ENCODE data around the gene SPP1.

Gene SPP1

DNA sequence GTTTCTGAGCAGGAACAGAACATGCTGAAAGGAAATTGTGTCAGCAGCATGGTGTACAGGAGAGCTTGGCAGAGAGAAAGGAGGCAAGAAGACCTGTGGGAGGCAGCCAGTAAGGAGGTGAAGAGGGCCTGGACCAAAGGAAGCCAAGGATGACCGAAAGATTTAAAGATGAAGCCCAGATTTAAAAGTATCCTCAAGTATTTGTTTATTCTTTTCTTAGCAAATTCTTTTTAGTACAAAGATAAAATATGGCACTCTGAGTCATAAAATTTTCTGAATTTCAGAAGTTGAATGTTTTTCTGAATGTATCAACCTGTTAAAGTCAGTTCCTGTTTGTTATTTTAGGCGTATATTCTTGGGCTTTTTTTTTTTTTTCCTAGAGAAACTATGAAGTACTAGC is 35.5 kb downstream of the SPP1 start:
- Histone ChIP-seq H3K79me1 (ENCODE audit: low read depth, low read length) (peaks cover 6% of the 10 kb centered on the region), H4K91ac (ENCODE audit: low read depth, low read length, poor library complexity) (no peak overlapping the region), H2BK120ac (ENCODE audit: low read depth, low read length) (no peak overlapping the region), H3K27me3 (ENCODE audit: control insufficient read depth in 3 of 3, insufficient read depth in 3 of 3, low read depth in 1 of 3, low read length in 3 of 3) (peaks cover 0 to 10% (median 6%) of the 10 kb centered on the region in 3 experiments), H3K4me3 (ENCODE audit: low read length in 2 of 2) (no peak overlapping the region), H3K27ac (replicated peaks; ENCODE audit: low read length) (no peak overlapping the region), H3K14ac (ENCODE audit: low read length) (no peak overlapping the region), H3K9me3 (replicated peaks in 1 of 2; ENCODE audit: control insufficient read depth in 2 of 2, insufficient read depth in 1 of 2, low read depth in 1 of 2, low read length in 2 of 2) (no peaks in the 10 kb centered on the region), H3K4me1 (ENCODE audit: control insufficient read depth in 2 of 2, insufficient read depth in 1 of 2, low read depth in 1 of 2, low read length in 2 of 2) (peaks cover 3 to 5% of the 10 kb centered on the region in 2 donors), H4K8ac (ENCODE audit: low read depth, low read length) (no peak overlapping the region), H2BK12ac (ENCODE audit: low read length) (no peak overlapping the region), H3K18ac (ENCODE audit: low read length) (no peak overlapping the region), H3K36me3 (replicated peaks in 1 of 2; ENCODE audit: control insufficient read depth in 2 of 2, insufficient read depth in 2 of 2, low read length in 2 of 2) (peaks cover 0 to 18% of the 10 kb centered on the region in 2 donors), H3K23ac (ENCODE audit: low read depth, low read length, poor library complexity) (no peak overlapping the region), H3K4me2 (ENCODE audit: insufficient read depth, low read length, poor library complexity, severe bottlenecking) (no peak overlapping the region), H2AK5ac (ENCODE audit: low read depth, low read length) (no peak overlapping the region), H3K4ac (ENCODE audit: low read length) (no peak overlapping the region), H3K9ac (ENCODE audit: low read depth, low read length, poor library complexity) (no peak overlapping the region), H2BK5ac (ENCODE audit: low read length) (no peak overlapping the region), H2AFZ (ENCODE audit: low read length) (no peak overlapping the region), H2BK15ac (ENCODE audit: low read length) (no peak overlapping the region)
- no peak for DNase-seq (ENCODE audit: low spot score)
- no CpG with 5 or more reads among the region's 2 CpGs for WGBS, 2 donors (ENCODE audit: extremely low coverage in 2 of 2, insufficient read length in 2 of 2, insufficient replicate concordance in 1 of 2)

DNA sequence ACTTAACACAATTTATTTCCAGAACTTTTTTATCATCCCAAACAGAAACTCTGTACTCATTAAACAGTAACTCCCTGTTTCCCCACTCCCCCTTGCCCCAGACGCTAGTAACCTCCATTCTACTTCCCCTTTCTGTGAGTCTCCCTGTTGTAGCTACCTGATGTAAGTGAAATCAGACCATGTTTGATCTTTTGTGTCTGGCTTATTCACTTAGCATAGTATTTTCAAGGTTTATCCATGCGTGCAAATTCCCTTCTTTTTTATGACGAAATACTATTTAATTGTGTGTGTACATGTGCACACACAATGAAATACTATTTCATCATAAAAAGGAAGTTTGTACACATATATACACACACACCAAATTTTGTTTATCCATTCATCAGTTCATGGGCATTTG is 37.1 kb downstream of the SPP1 start:
- Histone ChIP-seq H2BK12ac (ENCODE audit: low read length) (no peak overlapping the region), H3K9ac (ENCODE audit: low read depth, low read length, poor library complexity) (no peak overlapping the region), H3K23ac (ENCODE audit: low read depth, low read length, poor library complexity) (no peak overlapping the region), H3K27me3 (ENCODE audit: control insufficient read depth in 3 of 3, insufficient read depth in 3 of 3, low read depth in 1 of 3, low read length in 3 of 3) (no peaks in the 10 kb centered on the region), H2BK15ac (ENCODE audit: low read length) (no peak overlapping the region), H4K8ac (ENCODE audit: low read depth, low read length) (no peak overlapping the region), H2AFZ (ENCODE audit: low read length) (no peak overlapping the region), H3K36me3 (replicated peaks in 1 of 2; ENCODE audit: control insufficient read depth in 2 of 2, insufficient read depth in 2 of 2, low read length in 2 of 2) (peaks cover 1 to 31% of the 10 kb centered on the region in 2 donors), H3K4me1 (ENCODE audit: control insufficient read depth in 2 of 2, insufficient read depth in 1 of 2, low read depth in 1 of 2, low read length in 2 of 2) (peaks cover 3 to 5% of the 10 kb centered on the region in 2 donors), H3K4me3 (ENCODE audit: low read length in 2 of 2) (no peak overlapping the region), H2BK120ac (ENCODE audit: low read depth, low read length) (no peak overlapping the region), H3K27ac (replicated peaks; ENCODE audit: low read length) (no peak overlapping the region), H4K91ac (ENCODE audit: low read depth, low read length, poor library complexity) (no peak overlapping the region), H2BK5ac (ENCODE audit: low read length) (no peak overlapping the region), H3K79me1 (ENCODE audit: low read depth, low read length) (peaks cover 6% of the 10 kb centered on the region), H2AK5ac (ENCODE audit: low read depth, low read length) (no peak overlapping the region), H3K9me3 (replicated peaks in 1 of 2; ENCODE audit: control insufficient read depth in 2 of 2, insufficient read depth in 1 of 2, low read depth in 1 of 2, low read length in 2 of 2) (no peaks in the 10 kb centered on the region), H3K18ac (ENCODE audit: low read length) (no peak overlapping the region), H3K4me2 (ENCODE audit: insufficient read depth, low read length, poor library complexity, severe bottlenecking) (no peak overlapping the region), H3K14ac (ENCODE audit: low read length) (no peak overlapping the region), H3K4ac (ENCODE audit: low read length) (no peak overlapping the region)
- no CpG with 5 or more reads among the region's 3 CpGs for WGBS, 2 donors (ENCODE audit: extremely low coverage in 2 of 2, insufficient read length in 2 of 2, insufficient replicate concordance in 1 of 2)
- no peak for DNase-seq (ENCODE audit: low spot score)

DNA sequence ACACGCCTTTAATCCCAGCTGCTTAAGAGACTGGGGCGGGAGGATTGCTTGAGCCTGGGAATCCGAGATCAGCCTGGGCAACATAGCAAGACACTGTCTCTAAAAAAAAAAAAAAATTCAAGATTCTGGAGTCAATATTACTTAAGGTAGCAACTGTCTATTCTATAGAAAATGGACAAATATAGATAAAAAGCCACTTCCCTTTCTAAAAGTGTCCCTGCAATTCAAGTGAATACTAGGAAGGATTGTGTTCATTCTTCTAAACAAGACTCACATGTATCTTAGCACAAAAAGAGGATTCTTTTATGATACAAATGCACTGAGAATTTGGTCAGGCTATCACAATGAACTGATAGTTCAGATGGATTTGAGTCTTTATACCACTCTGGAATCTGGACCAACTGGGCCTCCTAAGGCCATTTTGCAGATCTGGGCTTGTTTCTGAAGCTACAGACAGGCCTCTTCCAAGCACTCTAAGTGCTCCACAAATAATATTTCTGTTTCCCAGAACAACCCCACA is 38.9 kb downstream of the SPP1 start:
- Histone ChIP-seq H4K91ac (ENCODE audit: low read depth, low read length, poor library complexity) (no peak overlapping the region), H2AK5ac (ENCODE audit: low read depth, low read length) (no peak overlapping the region), H3K9me3 (replicated peaks in 1 of 2; ENCODE audit: control insufficient read depth in 2 of 2, insufficient read depth in 1 of 2, low read depth in 1 of 2, low read length in 2 of 2) (no peaks in the 10 kb centered on the region), H3K4me1 (ENCODE audit: control insufficient read depth in 2 of 2, insufficient read depth in 1 of 2, low read depth in 1 of 2, low read length in 2 of 2) (peaks cover 0 to 1% of the 10 kb centered on the region in 2 donors), H3K27me3 (ENCODE audit: control insufficient read depth in 3 of 3, insufficient read depth in 3 of 3, low read depth in 1 of 3, low read length in 3 of 3) (no peaks in the 10 kb centered on the region), H3K4me3 (ENCODE audit: low read length in 2 of 2) (no peak overlapping the region), H2BK5ac (ENCODE audit: low read length) (no peak overlapping the region), H3K36me3 (replicated peaks in 1 of 2; ENCODE audit: control insufficient read depth in 2 of 2, insufficient read depth in 2 of 2, low read length in 2 of 2) (peaks cover 1 to 45% of the 10 kb centered on the region in 2 donors), H3K79me1 (ENCODE audit: low read depth, low read length) (peaks cover 1% of the 10 kb centered on the region), H2AFZ (ENCODE audit: low read length) (no peak overlapping the region), H2BK12ac (ENCODE audit: low read length) (no peak overlapping the region), H3K14ac (ENCODE audit: low read length) (no peak overlapping the region), H3K9ac (ENCODE audit: low read depth, low read length, poor library complexity) (no peak overlapping the region), H3K4me2 (ENCODE audit: insufficient read depth, low read length, poor library complexity, severe bottlenecking) (no peak overlapping the region), H2BK15ac (ENCODE audit: low read length) (no peak overlapping the region), H3K23ac (ENCODE audit: low read depth, low read length, poor library complexity) (no peak overlapping the region), H2BK120ac (ENCODE audit: low read depth, low read length) (no peak overlapping the region), H3K27ac (replicated peaks; ENCODE audit: low read length) (no peak overlapping the region), H4K8ac (ENCODE audit: low read depth, low read length) (no peak overlapping the region), H3K4ac (ENCODE audit: low read length) (no peak overlapping the region), H3K18ac (ENCODE audit: low read length) (no peak overlapping the region)
- WGBS, 2 donors (ENCODE audit: extremely low coverage in 2 of 2, insufficient read length in 2 of 2, insufficient replicate concordance in 1 of 2): no CpG with 5 or more reads among the region's 3 CpGs
- DNase-seq (ENCODE audit: low spot score): no peak

DNA sequence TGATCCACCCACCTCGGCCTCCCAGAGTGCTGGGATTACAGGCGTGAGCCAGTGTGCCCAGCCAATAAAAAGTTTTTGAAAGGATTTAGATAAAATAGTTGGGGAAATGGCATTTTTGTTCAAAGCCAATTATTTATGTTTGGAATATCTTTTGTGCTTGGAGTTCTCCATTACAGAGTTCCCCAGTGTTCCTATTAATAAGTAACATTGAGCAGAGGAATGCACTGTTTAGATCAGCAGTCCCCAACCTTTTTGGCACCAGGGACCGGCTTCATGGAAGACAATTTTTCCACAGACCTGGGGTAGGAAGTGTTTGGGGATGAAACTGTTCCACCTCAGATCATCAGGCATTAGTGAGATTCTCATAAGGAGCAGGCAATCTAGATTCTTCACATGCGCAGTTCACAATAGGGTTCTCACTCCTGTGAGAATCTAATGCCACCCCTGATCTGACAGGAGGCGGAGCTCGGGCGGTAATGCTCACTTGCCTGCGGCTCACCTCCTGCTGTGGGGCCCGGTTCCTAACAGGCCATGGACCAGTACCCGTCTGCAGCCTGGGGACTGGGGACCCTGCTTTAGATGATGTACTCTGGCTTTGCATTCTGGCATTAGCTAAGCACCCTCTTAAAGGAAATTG is 40.3 kb downstream of the SPP1 start:
- Histone ChIP-seq H4K91ac (ENCODE audit: low read depth, low read length, poor library complexity) (no peak overlapping the region), H2BK5ac (ENCODE audit: low read length) (no peak overlapping the region), H4K8ac (ENCODE audit: low read depth, low read length) (no peak overlapping the region), H2BK15ac (ENCODE audit: low read length) (no peak overlapping the region), H3K27ac (replicated peaks; ENCODE audit: low read length) (no peak overlapping the region), H3K14ac (ENCODE audit: low read length) (no peak overlapping the region), H3K4ac (ENCODE audit: low read length) (no peak overlapping the region), H3K4me1 (ENCODE audit: control insufficient read depth in 2 of 2, insufficient read depth in 1 of 2, low read depth in 1 of 2, low read length in 2 of 2) (peaks cover 0 to 1% of the 10 kb centered on the region in 2 donors), H2AK5ac (ENCODE audit: low read depth, low read length) (no peak overlapping the region), H3K36me3 (replicated peaks in 1 of 2; ENCODE audit: control insufficient read depth in 2 of 2, insufficient read depth in 2 of 2, low read length in 2 of 2) (peaks cover 1 to 58% of the 10 kb centered on the region in 2 donors), H2BK120ac (ENCODE audit: low read depth, low read length) (no peak overlapping the region), H3K27me3 (ENCODE audit: control insufficient read depth in 3 of 3, insufficient read depth in 3 of 3, low read depth in 1 of 3, low read length in 3 of 3) (no peaks in the 10 kb centered on the region), H3K79me1 (ENCODE audit: low read depth, low read length) (peaks cover 1% of the 10 kb centered on the region), H2BK12ac (ENCODE audit: low read length) (no peak overlapping the region), H3K18ac (ENCODE audit: low read length) (no peak overlapping the region), H2AFZ (ENCODE audit: low read length) (no peak overlapping the region), H3K9ac (ENCODE audit: low read depth, low read length, poor library complexity) (no peak overlapping the region), H3K23ac (ENCODE audit: low read depth, low read length, poor library complexity) (no peak overlapping the region), H3K4me3 (ENCODE audit: low read length in 2 of 2) (no peak overlapping the region), H3K4me2 (ENCODE audit: insufficient read depth, low read length, poor library complexity, severe bottlenecking) (no peak overlapping the region), H3K9me3 (replicated peaks in 1 of 2; ENCODE audit: control insufficient read depth in 2 of 2, insufficient read depth in 1 of 2, low read depth in 1 of 2, low read length in 2 of 2) (no peaks in the 10 kb centered on the region)
- WGBS, 2 donors (ENCODE audit: extremely low coverage in 2 of 2, insufficient read length in 2 of 2, insufficient replicate concordance in 1 of 2): no CpG with 5 or more reads among the region's 10 CpGs
- no peak for DNase-seq (ENCODE audit: low spot score)
